Smooth muscle cell (in vitro differentiated cells): ENCODE results near the gene CCDC195. TPM values are rescaled to one million over a fixed set of nuclear protein-coding genes. Genes with fewer than 3 reads are reported as not detected.

ENCODE experiments used
- DNase-seq: peaks from one replicate; lab custom pipeline; 2025; ENCODE audit not compliant: unreplicated experiment; lab: John Stamatoyannopoulos, UW
- H2AFZ ChIP-seq: fragments of 200-600 bp; sonication (generic); 2 replicates; pipeline ENCODE4 v1.6.0; 2016; ENCODE audit warnings: antibody characterized with exemption, low read depth, mild to moderate bottlenecking
- H3F3A ChIP-seq: fragments of 200-600 bp; sonication (generic); 2 replicates; pipeline ENCODE4 v1.6.0; 2017; ENCODE audit warnings: antibody characterized with exemption, low read depth
- H3K27ac ChIP-seq: fragments of 200-600 bp; sonication (generic); 2 replicates; pipeline ENCODE4 v1.5.1; 2016; ENCODE audit warnings: low read depth, mild to moderate bottlenecking
- H3K27me3 ChIP-seq: fragments of 200-600 bp; sonication (generic); 2 replicates; pipeline ENCODE4 v1.6.1; 2016; ENCODE audit warnings: low read depth, mild to moderate bottlenecking
- H3K36me3 ChIP-seq: fragments of 200-600 bp; sonication (generic); 2 replicates; pipeline ENCODE4 v1.5.1; 2016; ENCODE audit warnings: low read depth
- H3K4me1 ChIP-seq: fragments of 200-600 bp; sonication (generic); 2 replicates; pipeline ENCODE4 v1.5.1; 2016; ENCODE audit warnings: low read depth
- H3K4me2 ChIP-seq: fragments of 200-600 bp; sonication (generic); 2 replicates; pipeline ENCODE4 v1.6.0; 2016; ENCODE audit warnings: mild to moderate bottlenecking
- H3K4me3 ChIP-seq: fragments of 200-600 bp; sonication (generic); 2 replicates; pipeline ENCODE4 v1.5.1; 2016; ENCODE audit warnings: mild to moderate bottlenecking
- H3K79me2 ChIP-seq: fragments of 200-600 bp; sonication (generic); 2 replicates; pipeline ENCODE4 v1.6.0; 2016; ENCODE audit warnings: low read depth, mild to moderate bottlenecking
- H3K9ac ChIP-seq: fragments of 200-600 bp; sonication (generic); 2 replicates; pipeline ENCODE4 v1.6.0; 2016; ENCODE audit warnings: low read depth
- H3K9me3 ChIP-seq: fragments of 200-600 bp; sonication (generic); replicated peaks from 2 replicates; pipeline ENCODE4 v1.5.1; 2016; ENCODE audit warnings: low read depth
- H4K20me1 ChIP-seq: fragments of 200-600 bp; sonication (generic); 2 replicates; pipeline ENCODE4 v1.6.0; 2016; ENCODE audit warnings: low read depth
- CTCF ChIP-seq: fragments of 200-600 bp; sonication (generic); IDR thresholded peaks from 2 replicates; pipeline ENCODE4 v1.5.1; 2017; ENCODE audit warnings: borderline replicate concordance, mild to moderate bottlenecking, antibody characterized with exemption; ENCODE audit not compliant: insufficient read depth, poor library complexity, severe bottlenecking
- WGBS: methylation state at CpG from one replicate; pipeline ENCODE4 v1.1.7; 2016; ENCODE audit warnings: low lambda C conversion rate; 5-methylcytosine and 5-hydroxymethylcytosine counted together
- polyA plus RNA-seq: library from polyadenylated mRNA; unstranded; fragments of >200 nt; fragmentation: Nextera tagmentation; extraction: Ambion mirVana; gene quantifications from 2 replicates; pipeline ENCODE4 v1.2.1, GENCODE V29; 2016
- total RNA-seq: library from RNA; depleted of rRNA; stranded (reverse); fragments of >200 nt; gene quantifications from 2 replicates; pipeline ENCODE4 v1.2.3, GENCODE V29; 2014

CCDC195 gene
- total and polyA plus RNA-seq, 2 experiments from 2014 or later = not detected

GRCh38 chr2:224659714-224660113 lies 56.5 kb downstream of the CCDC195 start:
- DNase-seq = no peak
- H3K36me3 ChIP-seq = no peaks in the 10 kb centered on the region
- TF ChIP-seq CTCF = no peak
- no peaks in the 10 kb centered on the region for H3K27me3 ChIP-seq
- no peaks in the 10 kb centered on the region for H3K79me2 ChIP-seq
- no peak overlapping the region for H3K4me3 ChIP-seq
- no peaks in the 10 kb centered on the region for H3F3A ChIP-seq
- H3K4me1 ChIP-seq = no peaks in the 10 kb centered on the region
- H3K27ac ChIP-seq = no peak overlapping the region
- no peak overlapping the region for H2AFZ ChIP-seq
- no peaks in the 10 kb centered on the region for H3K9me3 ChIP-seq
- 88% methylated on average over 6 of the region's 6 CpGs for WGBS
- no peak overlapping the region for H3K9ac ChIP-seq
- H4K20me1 ChIP-seq = no peaks in the 10 kb centered on the region
- H3K4me2 ChIP-seq = no peak overlapping the region

GRCh38 chr2:224658780-224659405 lies 57.3 kb downstream of the CCDC195 start:
- H3K4me3 ChIP-seq = no peak overlapping the region
- H3F3A ChIP-seq = no peaks in the 10 kb centered on the region
- H3K9ac ChIP-seq = no peak overlapping the region
- no peak for DNase-seq
- no peak overlapping the region for H3K4me2 ChIP-seq
- H3K27ac ChIP-seq = no peak overlapping the region
- H3K9me3 ChIP-seq = no peaks in the 10 kb centered on the region
- H3K36me3 ChIP-seq = no peaks in the 10 kb centered on the region
- H3K4me1 ChIP-seq = no peaks in the 10 kb centered on the region
- no peak overlapping the region for H2AFZ ChIP-seq
- TF ChIP-seq CTCF = no peak
- no peaks in the 10 kb centered on the region for H4K20me1 ChIP-seq
- H3K79me2 ChIP-seq = no peaks in the 10 kb centered on the region
- H3K27me3 ChIP-seq = no peaks in the 10 kb centered on the region

GRCh38 chr2:224657349-224657748 lies 58.8 kb downstream of the CCDC195 start:
- DNase-seq = no peak
- Histone ChIP-seq H4K20me1 (no peaks in the 10 kb centered on the region), H2AFZ (no peak overlapping the region), H3K9me3 (no peaks in the 10 kb centered on the region), H3F3A (no peaks in the 10 kb centered on the region), H3K79me2 (no peaks in the 10 kb centered on the region), H3K9ac (no peak overlapping the region), H3K4me3 (no peak overlapping the region), H3K4me2 (no peak overlapping the region), H3K27ac (no peak overlapping the region), H3K27me3 (no peaks in the 10 kb centered on the region), H3K4me1 (no peaks in the 10 kb centered on the region), H3K36me3 (no peaks in the 10 kb centered on the region)
- no peak for TF ChIP-seq CTCF
- WGBS = 82% methylated on average over 5 of the region's 5 CpGs

- Histone ChIP-seq H3K79me2 (no peaks in the 10 kb centered on the region), H3K9ac (no peak overlapping the region), H3K27ac (no peak overlapping the region), H3K27me3 (no peaks in the 10 kb centered on the region), H3K36me3 (no peaks in the 10 kb centered on the region), H3K4me2 (no peak overlapping the region), H4K20me1 (no peaks in the 10 kb centered on the region), H3K4me1 (no peaks in the 10 kb centered on the region), H3F3A (no peaks in the 10 kb centered on the region), H3K9me3 (no peaks in the 10 kb centered on the region), H3K4me3 (no peak overlapping the region), H2AFZ (no peak overlapping the region)
- WGBS = 95% methylated on average over 18 of the region's 26 CpGs
- no peak for TF ChIP-seq CTCF
- no peak for DNase-seq
Measured at GRCh38 chr2:224655006-224655537, 61.1 kb downstream of the CCDC195 start.
